ENCODE measurements around the gene BAZ1A. TPM values are rescaled to one million over a fixed set of nuclear protein-coding genes. Genes with fewer than 3 reads are reported as not detected.

Gene BAZ1A
- total RNA-seq, 1 experiment from 2014 or later, result 17.3 TPM

DNA sequence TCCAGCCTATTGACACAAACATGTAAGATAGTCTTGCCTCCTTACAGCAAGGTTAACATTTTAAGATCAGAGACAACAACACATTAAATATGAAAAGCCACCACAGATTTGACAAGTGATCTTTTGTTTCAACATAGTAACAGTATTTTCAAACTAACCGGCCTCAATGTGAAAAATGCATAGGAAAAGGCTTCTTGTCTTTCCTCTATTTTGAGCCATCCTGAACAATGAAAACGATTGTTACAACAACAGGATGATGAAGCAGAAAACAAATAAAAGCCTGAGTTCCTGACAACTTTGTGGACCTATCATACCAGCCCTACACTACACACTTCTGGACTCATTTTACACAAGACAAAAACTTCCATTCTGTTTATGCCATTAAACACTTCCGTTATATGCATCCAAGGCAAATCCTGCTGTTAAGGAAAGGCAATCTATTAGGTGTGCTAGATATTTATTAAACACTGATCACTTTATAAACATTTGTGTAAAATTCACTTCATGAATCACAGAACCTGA, 37.3 kb downstream of the BAZ1A start:
- no peaks in the 10 kb centered on the region; the same call in 1 of the 2 replicates for H3K79me2 ChIP-seq (ENCODE audit: low read depth)
- TF ChIP-seq, protein P1, sequence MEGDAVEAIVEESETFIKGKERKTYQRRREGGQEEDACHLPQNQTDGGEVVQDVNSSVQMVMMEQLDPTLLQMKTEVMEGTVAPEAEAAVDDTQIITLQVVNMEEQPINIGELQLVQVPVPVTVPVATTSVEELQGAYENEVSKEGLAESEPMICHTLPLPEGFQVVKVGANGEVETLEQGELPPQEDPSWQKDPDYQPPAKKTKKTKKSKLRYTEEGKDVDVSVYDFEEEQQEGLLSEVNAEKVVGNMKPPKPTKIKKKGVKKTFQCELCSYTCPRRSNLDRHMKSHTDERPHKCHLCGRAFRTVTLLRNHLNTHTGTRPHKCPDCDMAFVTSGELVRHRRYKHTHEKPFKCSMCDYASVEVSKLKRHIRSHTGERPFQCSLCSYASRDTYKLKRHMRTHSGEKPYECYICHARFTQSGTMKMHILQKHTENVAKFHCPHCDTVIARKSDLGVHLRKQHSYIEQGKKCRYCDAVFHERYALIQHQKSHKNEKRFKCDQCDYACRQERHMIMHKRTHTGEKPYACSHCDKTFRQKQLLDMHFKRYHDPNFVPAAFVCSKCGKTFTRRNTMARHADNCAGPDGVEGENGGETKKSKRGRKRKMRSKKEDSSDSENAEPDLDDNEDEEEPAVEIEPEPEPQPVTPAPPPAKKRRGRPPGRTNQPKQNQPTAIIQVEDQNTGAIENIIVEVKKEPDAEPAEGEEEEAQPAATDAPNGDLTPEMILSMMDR (conservative IDR thresholded peaks at IDR 0.05), result no peak
- TF ChIP-seq EZH2 (IDR thresholded peaks at IDR 0.05; ENCODE audit: low read depth), result no peak
- intact Hi-C loops (cut with micrococcal nuclease; ENCODE audit: unreplicated experiment), result no loop called here
- no peak overlapping the region for H2AFZ ChIP-seq
- BruUV-seq (replicated peaks), result no TSS peak
- POLR2A ChIA-PET (ENCODE audit: unreplicated experiment), result no interaction called here
- H3K4me2 ChIP-seq, result no peak overlapping the region
- DNase-seq, result no peak
- no peak overlapping the region for H3K27ac ChIP-seq
- no peaks in the 10 kb centered on the region for H3K9me2 ChIP-seq (ENCODE audit: insufficient read depth)
- H3K4me3 ChIP-seq, result no peak overlapping the region
- no peaks in the 10 kb centered on the region for H3K36me3 ChIP-seq (ENCODE audit: low read depth)
- no peaks in the 10 kb centered on the region for H3K27me3 ChIP-seq (ENCODE audit: insufficient read depth, low read depth)
- CTCF ChIA-PET, result no interaction called here
- H3K4me1 ChIP-seq (replicated peaks; ENCODE audit: insufficient read depth), result peaks cover 3% of the 10 kb centered on the region; the same call in 1 of the 2 replicates
- no peaks in the 10 kb centered on the region for H3F3A ChIP-seq (ENCODE audit: insufficient read depth, low read depth)
- H4K20me1 ChIP-seq (ENCODE audit: insufficient read depth), result no peaks in the 10 kb centered on the region
- no peaks in the 10 kb centered on the region for H3K9me3 ChIP-seq (ENCODE audit: insufficient read depth, low read depth)

DNA sequence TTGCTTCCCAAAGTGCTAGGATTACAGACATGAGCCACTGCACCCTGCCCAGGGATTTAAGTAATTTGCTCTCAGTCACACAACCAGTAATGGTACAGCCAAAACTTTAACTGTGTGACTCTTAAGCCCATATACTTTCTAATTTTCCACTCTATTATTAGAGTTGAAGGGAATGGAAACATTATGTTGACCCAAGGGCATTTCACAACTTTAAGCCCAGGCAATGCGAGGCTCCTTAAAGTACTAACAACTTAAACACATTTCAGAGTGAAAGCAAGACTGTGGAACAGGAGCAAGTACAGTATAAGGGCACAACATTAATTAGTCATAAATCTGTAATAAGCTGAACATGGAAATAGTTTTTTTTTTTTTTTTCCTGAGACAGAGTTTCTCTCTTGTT, 39.8 kb downstream of the BAZ1A start:
- BruUV-seq (replicated peaks), result no TSS peak
- H3K27ac ChIP-seq, result no peak overlapping the region
- H2AFZ ChIP-seq, result no peak overlapping the region
- no peak overlapping the region for H3K4me3 ChIP-seq
- no peaks in the 10 kb centered on the region for H3F3A ChIP-seq (ENCODE audit: insufficient read depth, low read depth)
- TF ChIP-seq, protein P1 (conservative IDR thresholded peaks at IDR 0.05), result no peak
- no peak for TF ChIP-seq EZH2 (IDR thresholded peaks at IDR 0.05; ENCODE audit: low read depth)
- POLR2A ChIA-PET (ENCODE audit: unreplicated experiment), result no interaction called here
- DNase-seq, result no peak
- no peaks in the 10 kb centered on the region for H3K4me1 ChIP-seq (replicated peaks; ENCODE audit: insufficient read depth)
- no peaks in the 10 kb centered on the region for H3K36me3 ChIP-seq (ENCODE audit: low read depth)
- no peaks in the 10 kb centered on the region; the same call in 1 of the 2 replicates for H3K79me2 ChIP-seq (ENCODE audit: low read depth)
- H3K27me3 ChIP-seq (ENCODE audit: insufficient read depth, low read depth), result no peaks in the 10 kb centered on the region
- intact Hi-C loops (cut with micrococcal nuclease; ENCODE audit: unreplicated experiment), result no loop called here
- H3K9me2 ChIP-seq (ENCODE audit: insufficient read depth), result no peaks in the 10 kb centered on the region
- no peaks in the 10 kb centered on the region for H3K9me3 ChIP-seq (ENCODE audit: insufficient read depth, low read depth)
- no peak overlapping the region for H3K4me2 ChIP-seq
- H4K20me1 ChIP-seq (ENCODE audit: insufficient read depth), result no peaks in the 10 kb centered on the region
- CTCF ChIA-PET, result no interaction called here

DNA sequence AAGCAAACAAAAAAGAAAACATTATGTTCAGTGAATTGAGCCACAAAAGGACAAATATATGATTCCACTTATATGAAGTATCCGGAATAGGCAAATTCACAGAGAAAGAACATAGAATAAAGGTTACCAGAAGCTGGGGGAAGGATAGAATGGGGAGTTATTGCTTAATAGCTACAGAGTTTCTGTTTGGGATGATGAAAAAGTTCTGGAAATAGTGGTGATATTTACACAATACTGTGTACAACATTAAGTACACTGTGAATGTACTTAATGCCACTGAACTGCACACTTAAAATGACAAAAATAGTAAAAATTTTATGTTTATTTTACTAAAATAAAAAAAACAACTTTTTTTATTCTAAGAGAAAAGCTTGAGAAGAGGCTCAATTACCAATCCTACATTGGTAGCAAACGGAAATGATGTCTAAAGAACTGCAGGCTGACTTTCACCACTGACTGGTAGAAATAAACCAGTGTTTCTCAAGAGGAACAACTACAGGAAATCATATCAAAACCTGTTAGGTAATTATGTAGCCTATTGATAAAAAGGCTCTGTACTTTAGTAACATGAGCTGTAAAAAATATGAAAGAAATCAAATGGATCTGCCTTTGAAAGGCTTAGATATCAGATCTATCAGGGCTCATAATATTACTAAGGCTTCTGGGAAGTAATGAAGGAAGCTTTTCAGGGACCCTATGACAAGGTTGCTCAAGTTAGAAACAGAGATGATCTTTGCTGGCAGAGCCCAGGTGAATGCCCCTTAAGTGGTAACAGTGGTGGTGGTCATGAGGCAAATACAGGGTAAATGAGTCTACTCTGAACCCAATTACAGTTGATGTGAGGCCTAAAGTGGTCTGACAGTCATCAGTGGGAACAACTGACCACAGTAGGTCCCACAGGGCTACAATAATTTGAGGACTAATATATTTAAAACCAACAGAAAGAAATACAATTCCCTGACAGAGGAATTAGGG, 41.3 kb downstream of the BAZ1A start:
- Histone ChIP-seq H3K79me2 (ENCODE audit: low read depth) (no peaks in the 10 kb centered on the region; the same call in 1 of the 2 replicates), H3F3A (ENCODE audit: insufficient read depth, low read depth) (no peaks in the 10 kb centered on the region), H3K4me2 (no peak overlapping the region), H3K27me3 (ENCODE audit: insufficient read depth, low read depth) (no peaks in the 10 kb centered on the region), H3K9me3 (ENCODE audit: insufficient read depth, low read depth) (no peaks in the 10 kb centered on the region), H2AFZ (no peak overlapping the region), H3K4me3 (no peak overlapping the region), H3K9me2 (ENCODE audit: insufficient read depth) (no peaks in the 10 kb centered on the region), H3K4me1 (replicated peaks; ENCODE audit: insufficient read depth) (no peaks in the 10 kb centered on the region), H3K36me3 (ENCODE audit: low read depth) (no peaks in the 10 kb centered on the region), H4K20me1 (ENCODE audit: insufficient read depth) (no peaks in the 10 kb centered on the region), H3K27ac (no peak overlapping the region)
- POLR2A ChIA-PET (ENCODE audit: unreplicated experiment), result no interaction called here
- BruUV-seq (replicated peaks), result no TSS peak
- DNase-seq, result no peak
- intact Hi-C loops (cut with micrococcal nuclease; ENCODE audit: unreplicated experiment), result no loop called here
- CTCF ChIA-PET, result interaction anchor here (0.8 kb wide), 1 partner anchor 570 kb away, joined by 5 read pairs; no protein-coding TSS in a partner anchor
- TF ChIP-seq, protein P1 (conservative IDR thresholded peaks at IDR 0.05), result no peak
- no peak for TF ChIP-seq EZH2 (IDR thresholded peaks at IDR 0.05; ENCODE audit: low read depth)
